Measurements from ENCODE around the gene ADAMTSL4. TPM values are rescaled to one million over a fixed set of nuclear protein-coding genes. Genes with fewer than 3 reads are reported as not detected.

ADAMTSL4 gene
- total and polyA plus RNA-seq, 2 donors (not counting 1 experiment from before 2014, with no cell fraction given) = 7.3 to 13.0 TPM

DNA sequence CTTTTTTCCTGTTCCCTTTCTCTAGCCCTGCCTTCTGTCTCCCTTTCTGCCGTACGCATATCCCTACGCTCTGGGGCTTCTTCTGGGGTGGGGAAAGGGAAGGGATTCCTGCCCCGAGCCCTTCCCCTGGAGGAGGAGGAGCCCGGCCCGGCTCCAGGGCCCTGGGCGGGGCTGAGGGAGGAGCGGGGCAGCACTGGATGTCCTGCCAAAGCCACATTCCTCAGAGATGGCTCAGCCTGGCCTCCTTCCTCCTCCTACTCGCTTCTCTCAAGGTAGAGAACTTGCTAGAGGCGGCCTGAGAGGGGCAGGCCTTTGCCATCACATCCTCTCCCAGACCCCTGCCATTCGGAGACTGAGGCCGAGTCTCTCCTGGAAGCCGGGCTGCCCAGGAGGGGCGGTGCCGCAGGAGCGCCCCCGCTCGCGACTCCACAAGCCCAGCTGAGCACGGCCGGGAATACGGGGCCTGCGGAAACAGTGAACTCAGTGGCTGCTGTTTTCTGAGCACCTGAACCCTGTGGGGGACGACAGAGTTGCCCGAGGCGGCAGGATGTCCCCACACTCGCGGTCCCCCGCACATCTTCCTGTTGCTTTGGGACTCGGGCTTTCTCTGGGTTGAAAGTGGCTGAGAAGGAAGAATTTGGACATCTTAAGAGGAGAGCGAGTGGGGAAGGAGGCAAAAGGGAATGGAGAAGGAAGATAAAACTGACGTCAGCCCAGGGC, 12.2 kb downstream of the ADAMTSL4 start:
- peak overlapping the region; percentile 96 for H3K9ac ChIP-seq (ENCODE audit: insufficient read depth, low read length)
- H3K27ac ChIP-seq (ENCODE audit: insufficient read depth, low read length) = peak overlapping the region; percentile 100
- no peaks in the 10 kb centered on the region for H3K9me3 ChIP-seq (ENCODE audit: control insufficient read depth, insufficient read depth, low read depth, low read length)
- no peaks in the 10 kb centered on the region for H3K27me3 ChIP-seq (ENCODE audit: control insufficient read depth, insufficient read depth, low read length)
- H2AFZ ChIP-seq (ENCODE audit: low read length) = no peak overlapping the region
- H3K4me3 ChIP-seq (replicated peaks in 1 of 4; ENCODE audit: control extremely low read depth in 1 of 4, insufficient read depth in 1 of 4, low read depth in 3 of 4, low read length in 4 of 4) = peak overlapping the region; percentile 56 to 69 (median 62)
- peaks cover 6% of the 10 kb centered on the region for H3K36me3 ChIP-seq (ENCODE audit: control insufficient read depth, insufficient read depth, low read length)
- peaks cover 20% of the 10 kb centered on the region for H3K79me2 ChIP-seq (ENCODE audit: control insufficient read depth, insufficient read depth, low read length)
- H4K20me1 ChIP-seq (ENCODE audit: control insufficient read depth, extremely low read depth, insufficient read depth, low read length) = no peaks in the 10 kb centered on the region
- H3K4me2 ChIP-seq (ENCODE audit: extremely low read depth, insufficient read depth, low read length) = peak overlapping the region; percentile 97
- DNase-seq (ENCODE audit: low read depth in 2 of 2) = peak; percentile 99
- peaks cover 37% of the 10 kb centered on the region for H3K4me1 ChIP-seq (ENCODE audit: control insufficient read depth, extremely low read depth, insufficient read depth, low read length)
- no peak for TF ChIP-seq EZH2 (IDR thresholded peaks at IDR 0.05; ENCODE audit: low read length, missing control alignments)
- TF ChIP-seq, protein P1, sequence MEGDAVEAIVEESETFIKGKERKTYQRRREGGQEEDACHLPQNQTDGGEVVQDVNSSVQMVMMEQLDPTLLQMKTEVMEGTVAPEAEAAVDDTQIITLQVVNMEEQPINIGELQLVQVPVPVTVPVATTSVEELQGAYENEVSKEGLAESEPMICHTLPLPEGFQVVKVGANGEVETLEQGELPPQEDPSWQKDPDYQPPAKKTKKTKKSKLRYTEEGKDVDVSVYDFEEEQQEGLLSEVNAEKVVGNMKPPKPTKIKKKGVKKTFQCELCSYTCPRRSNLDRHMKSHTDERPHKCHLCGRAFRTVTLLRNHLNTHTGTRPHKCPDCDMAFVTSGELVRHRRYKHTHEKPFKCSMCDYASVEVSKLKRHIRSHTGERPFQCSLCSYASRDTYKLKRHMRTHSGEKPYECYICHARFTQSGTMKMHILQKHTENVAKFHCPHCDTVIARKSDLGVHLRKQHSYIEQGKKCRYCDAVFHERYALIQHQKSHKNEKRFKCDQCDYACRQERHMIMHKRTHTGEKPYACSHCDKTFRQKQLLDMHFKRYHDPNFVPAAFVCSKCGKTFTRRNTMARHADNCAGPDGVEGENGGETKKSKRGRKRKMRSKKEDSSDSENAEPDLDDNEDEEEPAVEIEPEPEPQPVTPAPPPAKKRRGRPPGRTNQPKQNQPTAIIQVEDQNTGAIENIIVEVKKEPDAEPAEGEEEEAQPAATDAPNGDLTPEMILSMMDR (conservative IDR thresholded peaks at IDR 0.05 in 1 of 2, IDR thresholded peaks at IDR 0.05 in 1 of 2; ENCODE audit: low read depth in 1 of 2, low read length in 2 of 2) = peak in 1 of 2 donors; percentile 18

DNA sequence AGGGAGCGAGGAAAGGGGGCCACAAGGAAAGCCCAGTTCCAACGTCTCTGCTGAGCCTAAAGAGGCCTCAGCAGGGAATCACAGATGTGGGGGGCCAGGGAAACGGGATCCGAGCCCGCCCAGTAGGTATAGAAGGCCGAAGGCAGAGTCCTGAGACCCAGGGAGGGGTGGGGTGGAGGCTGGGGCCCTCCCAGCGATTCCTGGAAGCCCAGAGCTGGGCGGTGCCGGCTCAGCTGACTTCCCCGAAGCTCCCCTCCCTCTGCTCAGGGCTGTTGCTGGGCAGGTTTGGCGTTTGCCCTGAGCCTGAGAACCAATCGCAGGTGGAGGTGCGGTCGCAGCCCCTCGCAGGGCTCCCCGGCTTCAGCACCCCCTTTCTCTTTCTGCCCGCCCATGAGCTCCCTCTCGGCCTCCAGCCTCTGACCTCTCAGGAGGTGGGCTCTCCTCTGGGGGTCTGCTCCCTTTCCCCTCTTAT, 12.8 kb downstream of the ADAMTSL4 start:
- Histone ChIP-seq H2AFZ (ENCODE audit: low read length) (no peak overlapping the region), H3K79me2 (ENCODE audit: control insufficient read depth, insufficient read depth, low read length) (peaks cover 26% of the 10 kb centered on the region)

More for the DNA sequence above, 12.8 kb downstream of the ADAMTSL4 start:
- no peaks in the 10 kb centered on the region for H4K20me1 ChIP-seq (ENCODE audit: control insufficient read depth, extremely low read depth, insufficient read depth, low read length)
- H3K4me1 ChIP-seq (ENCODE audit: control insufficient read depth, extremely low read depth, insufficient read depth, low read length) = peaks cover 41% of the 10 kb centered on the region
- TF ChIP-seq, protein P1 (conservative IDR thresholded peaks at IDR 0.05 in 1 of 2, IDR thresholded peaks at IDR 0.05 in 1 of 2; ENCODE audit: low read depth in 1 of 2, low read length in 2 of 2) = no peak
- no peak for TF ChIP-seq EZH2 (IDR thresholded peaks at IDR 0.05; ENCODE audit: low read length, missing control alignments)
- peak overlapping the region; percentile 28 to 66 (median 56) for H3K4me3 ChIP-seq (replicated peaks in 1 of 4; ENCODE audit: control extremely low read depth in 1 of 4, insufficient read depth in 1 of 4, low read depth in 3 of 4, low read length in 4 of 4)
- H3K9me3 ChIP-seq (ENCODE audit: control insufficient read depth, insufficient read depth, low read depth, low read length) = no peaks in the 10 kb centered on the region
- DNase-seq (ENCODE audit: low read depth in 2 of 2) = peak; percentile 95 to 97
- H3K36me3 ChIP-seq (ENCODE audit: control insufficient read depth, insufficient read depth, low read length) = peaks cover 6% of the 10 kb centered on the region
- peak overlapping the region; percentile 97 for H3K4me2 ChIP-seq (ENCODE audit: extremely low read depth, insufficient read depth, low read length)
- H3K27me3 ChIP-seq (ENCODE audit: control insufficient read depth, insufficient read depth, low read length) = no peaks in the 10 kb centered on the region
- H3K9ac ChIP-seq (ENCODE audit: insufficient read depth, low read length) = peak overlapping the region; percentile 96
- H3K27ac ChIP-seq (ENCODE audit: insufficient read depth, low read length) = peak overlapping the region; percentile 100

Measured in fibroblast of lung (primary cell).